VCaP (cell line): ENCODE results near the gene PRKAA1.
"Not testable (repeated sequence)": the region's sequence is repeated elsewhere in the genome, so short reads cannot be mapped to it uniquely, and the experiment has no call there.

Experiments used
- H3K27ac ChIP-seq: fragments of 450-650 bp; 2 replicates; pipeline ENCODE4 v1.5.1; 2017
- CTCF ChIP-seq: fragments of 450-650 bp; conservative IDR thresholded peaks from 2 replicates; pipeline ENCODE4 v1.5.1; 2017; ENCODE audit warnings: mild to moderate bottlenecking, moderate library complexity

The PRKAA1 gene

GRCh38 chr5:40791715-40792139 is 6.4 kb downstream of the PRKAA1 start:
- peak overlapping the region; percentile 97 for H3K27ac ChIP-seq

GRCh38 chr5:40790947-40791593 is 7.1 kb downstream of the PRKAA1 start:
- TF ChIP-seq CTCF: no peak
- H3K27ac ChIP-seq: peak overlapping the region; percentile 97

More at GRCh38 chr5:40791715-40792139, 6.4 kb downstream of the PRKAA1 start:
- TF ChIP-seq CTCF: no peak

GRCh38 chr5:40788941-40789340 is 9.2 kb downstream of the PRKAA1 start:
- H3K27ac ChIP-seq: not testable (repeated sequence)

- no peak overlapping the region for H3K27ac ChIP-seq
- TF ChIP-seq CTCF: no peak
These were observed 10.2 kb downstream of the PRKAA1 start for GRCh38 chr5:40787986-40788385.

GRCh38 chr5:40786664-40787063 is 11.5 kb downstream of the PRKAA1 start:
- H3K27ac ChIP-seq: not testable (repeated sequence)

GRCh38 chr5:40784916-40785315 is 13.3 kb downstream of the PRKAA1 start:
- H3K27ac ChIP-seq: peak overlapping the region; percentile 75
- TF ChIP-seq CTCF: no peak

- peak overlapping the region; percentile 75 for H3K27ac ChIP-seq
- TF ChIP-seq CTCF: no peak
These were observed 14.0 kb downstream of the PRKAA1 start for GRCh38 chr5:40784027-40784653.

GRCh38 chr5:40781843-40782409 is 16.2 kb downstream of the PRKAA1 start:
- TF ChIP-seq CTCF: no peak
- peak overlapping the region; percentile 5; the same call in 1 of the 2 replicates for H3K27ac ChIP-seq
